ENCODE measurements around the gene TMC3. TPM values are rescaled to one million over a fixed set of nuclear protein-coding genes. Genes with fewer than 3 reads are reported as not detected.

Gene TMC3
- total and polyA plus RNA-seq, 2 of the 13 experiments (the other 11 are each of a cell fraction or from before 2014, with no cell fraction given) = not detected

GRCh38 chr15:81407718-81408117 is 33.7 kb upstream of the TMC3 start (continued):
- TF ChIP-seq ATF6 (CRISPR knock-in tag; conservative IDR thresholded peaks at IDR 0.05) (no peak), ZNF607 (CRISPR knock-in tag; IDR thresholded peaks at IDR 0.05; ENCODE audit: borderline replicate concordance) (no peak)

- ChIA-PET POLR2A (no interaction called here), CTCF (ENCODE audit: low intra/inter-chr PET ratio, low total read pairs) (no interaction called here)
- Histone ChIP-seq H3K79me2 (ENCODE audit: insufficient read depth, low read length) (no peaks in the 10 kb centered on the region), H4K20me1 (ENCODE audit: insufficient read depth, low read length) (no peaks in the 10 kb centered on the region), H3K4me3 (replicated peaks in 1 of 3; ENCODE audit: insufficient read depth in 1 of 3, low read depth in 2 of 3, low read length in 3 of 3) (no peak overlapping the region), H3K9me3 (ENCODE audit: low read length) (no peaks in the 10 kb centered on the region), H3K27ac (ENCODE audit: extremely low read length, insufficient read depth, low read length) (no peak overlapping the region), H2AFZ (ENCODE audit: low read length) (no peak overlapping the region), H3K9ac (ENCODE audit: insufficient read depth, low read depth, low read length) (no peak overlapping the region), H3K4me1 (ENCODE audit: insufficient read depth, low read length) (no peaks in the 10 kb centered on the region), H3K27me3 (ENCODE audit: control insufficient read depth in 1 of 2, insufficient read depth in 2 of 2, low read length in 2 of 2) (0 out of 5 replicates have a peak, but pooled peaks cover 0 to 3% of the 10 kb centered on the region in 2 experiments), H3K4me2 (ENCODE audit: low read depth, low read length) (no peak overlapping the region), H3K36me3 (replicated peaks in 1 of 2; ENCODE audit: control insufficient read depth in 1 of 2, insufficient read depth in 2 of 2, low read length in 2 of 2) (no peaks in the 10 kb centered on the region)
- no peak for ATAC-seq
- TF ChIP-seq GMEB2 (CRISPR knock-in tag; IDR thresholded peaks at IDR 0.05; ENCODE audit: low read depth) = no peak
- no peak for TF ChIP-seq MIXL1 (CRISPR knock-in tag; IDR thresholded peaks at IDR 0.05)
- TF ChIP-seq ZNF431 (CRISPR knock-in tag; IDR thresholded peaks at IDR 0.05; ENCODE audit: borderline replicate concordance, low read depth) = no peak
- TF ChIP-seq ETV5 (CRISPR knock-in tag; IDR thresholded peaks at IDR 0.05; ENCODE audit: borderline replicate concordance) = no peak
- TF ChIP-seq HOXA5 (CRISPR knock-in tag; IDR thresholded peaks at IDR 0.05) = no peak
- no peak for TF ChIP-seq HNRNPK (IDR thresholded peaks at IDR 0.05; ENCODE audit: low read depth, low read length, poor library complexity, severe bottlenecking)
- TF ChIP-seq ZSCAN12 (CRISPR knock-in tag; IDR thresholded peaks at IDR 0.05) = no peak
- no peak for TF ChIP-seq HMGXB3 (CRISPR knock-in tag; IDR thresholded peaks at IDR 0.05; ENCODE audit: borderline replicate concordance)
- TF ChIP-seq RCOR2 (CRISPR knock-in tag; IDR thresholded peaks at IDR 0.05) = no peak
- TF ChIP-seq HOXA7 (CRISPR knock-in tag; IDR thresholded peaks at IDR 0.05) = no peak
- TF ChIP-seq MAF1 (CRISPR knock-in tag; IDR thresholded peaks at IDR 0.05; ENCODE audit: borderline replicate concordance) = no peak
- no peak for TF ChIP-seq MYC (CRISPR knock-in tag; IDR thresholded peaks at IDR 0.05; ENCODE audit: borderline replicate concordance)
- no TSS peak for BruUV-seq (replicated peaks)
- 0% methylated on average over 1 of the region's 1 CpG for WGBS (ENCODE audit: low lambda C conversion rate)
- DNase-seq (ENCODE audit: low spot score) = no peak
- intact Hi-C loops (cut with micrococcal nuclease; ENCODE audit: unreplicated experiment) = no loop called here
- no peak for FAIRE-seq
- in situ Hi-C loops (cut with HindIII; ENCODE audit: extremely low pct_ligation_motif_present, low pct_unique_long_range_greater_than_20kb) = no loop called here
Measured at GRCh38 chr15:81407176-81407575, 33.2 kb upstream of the TMC3 start.

Data from HepG2 (cell line).